ENCODE measurements around the gene VCAM1. TPM values are rescaled to one million over a fixed set of nuclear protein-coding genes. Genes with fewer than 3 reads are reported as not detected.

The VCAM1 gene
- polyA plus RNA-seq, 2 of the 4 experiments (the other 2 are of a cell fraction): 0.04 TPM; not detected in 1

DNA sequence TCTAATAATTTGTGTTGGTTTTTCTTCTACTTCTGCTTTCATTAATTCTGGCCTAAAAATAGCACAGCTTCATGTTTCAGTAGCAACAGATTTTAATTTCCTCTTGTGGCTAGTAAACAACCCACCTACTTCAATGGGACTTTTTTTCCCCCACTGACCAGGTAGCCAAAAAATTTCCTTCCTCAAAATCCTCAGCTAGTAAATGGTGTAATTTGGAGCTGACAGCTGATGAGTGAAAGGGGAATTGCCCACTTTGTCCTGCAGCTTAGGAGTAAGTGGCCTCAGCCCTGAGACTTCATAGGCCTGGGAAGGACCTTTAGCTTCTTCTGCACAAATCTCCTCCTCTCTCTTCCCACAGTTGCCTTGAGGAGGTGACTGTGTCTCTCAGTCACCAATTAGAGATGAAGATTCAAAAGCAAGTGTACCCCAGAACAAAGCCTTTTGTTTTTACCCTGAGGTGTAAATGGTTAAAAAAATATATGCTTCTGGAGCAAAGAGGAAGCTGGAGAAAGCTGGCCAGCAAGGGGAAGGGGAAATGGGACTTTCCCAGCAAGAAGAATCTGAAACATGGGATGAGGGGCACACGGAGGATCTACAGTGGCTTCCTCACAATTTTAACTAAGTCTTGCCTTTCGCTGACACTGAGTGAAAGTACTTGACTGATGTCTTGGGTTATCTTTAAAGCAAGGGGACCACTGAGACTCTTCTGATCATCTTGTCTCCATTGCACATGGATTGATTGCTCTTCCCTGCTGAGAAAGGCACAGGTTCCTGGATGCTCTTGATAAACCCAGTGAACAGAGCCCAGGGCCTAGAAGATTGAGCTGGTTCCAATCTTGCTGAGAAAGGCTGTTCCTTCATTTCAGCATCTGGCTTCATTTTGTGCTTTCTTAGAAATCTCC, 35.8 kb upstream of the VCAM1 start (continued):
- TF ChIP-seq, protein P1, sequence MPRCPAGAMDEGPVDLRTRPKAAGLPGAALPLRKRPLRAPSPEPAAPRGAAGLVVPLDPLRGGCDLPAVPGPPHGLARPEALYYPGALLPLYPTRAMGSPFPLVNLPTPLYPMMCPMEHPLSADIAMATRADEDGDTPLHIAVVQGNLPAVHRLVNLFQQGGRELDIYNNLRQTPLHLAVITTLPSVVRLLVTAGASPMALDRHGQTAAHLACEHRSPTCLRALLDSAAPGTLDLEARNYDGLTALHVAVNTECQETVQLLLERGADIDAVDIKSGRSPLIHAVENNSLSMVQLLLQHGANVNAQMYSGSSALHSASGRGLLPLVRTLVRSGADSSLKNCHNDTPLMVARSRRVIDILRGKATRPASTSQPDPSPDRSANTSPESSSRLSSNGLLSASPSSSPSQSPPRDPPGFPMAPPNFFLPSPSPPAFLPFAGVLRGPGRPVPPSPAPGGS (IDR thresholded peaks at IDR 0.05): no peak
- no peak for TF ChIP-seq NR3C1 (IDR thresholded peaks at IDR 0.05)
- no peak for TF ChIP-seq GATA3 (IDR thresholded peaks at IDR 0.05; ENCODE audit: borderline replicate concordance)
- TF ChIP-seq RCOR1 (IDR thresholded peaks at IDR 0.05; ENCODE audit: low read depth, low read length): no peak
- no peak for TF ChIP-seq NPAS2 (CRISPR knock-in tag; IDR thresholded peaks at IDR 0.05; ENCODE audit: borderline replicate concordance)
- no peak for TF ChIP-seq BHLHE40 (IDR thresholded peaks at IDR 0.05; ENCODE audit: low read depth, low read length)
- no peak for TF ChIP-seq EHF (CRISPR knock-in tag; IDR thresholded peaks at IDR 0.05)
- no peak for TF ChIP-seq HOXB5 (CRISPR knock-in tag; IDR thresholded peaks at IDR 0.05)

DNA sequence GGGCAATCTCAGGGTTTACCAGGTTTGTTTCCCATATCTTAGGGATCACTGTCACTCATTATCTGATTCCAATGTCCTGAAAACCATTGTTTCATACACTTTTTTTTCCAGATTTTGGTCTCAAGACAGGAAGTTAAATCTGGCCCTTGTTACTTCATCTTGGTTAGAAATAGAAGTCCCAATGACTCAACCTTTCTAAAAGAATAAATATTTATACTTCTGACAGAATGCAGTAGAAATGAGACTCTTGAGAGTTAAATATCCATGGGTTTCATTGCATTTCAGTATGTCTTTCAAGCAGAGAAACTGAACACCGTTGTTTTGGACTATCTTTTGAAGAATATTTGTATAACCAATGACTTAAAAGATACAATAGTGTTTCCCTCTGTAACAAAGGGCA, 19.8 kb upstream of the VCAM1 start:
- no peaks in the 10 kb centered on the region for H3K9me3 ChIP-seq
- POLR2A ChIA-PET: no interaction called here
- no peak for DNase-seq (ENCODE audit: low read depth in 1 of 2, low spot score in 1 of 2)
- TF ChIP-seq, protein P2, sequence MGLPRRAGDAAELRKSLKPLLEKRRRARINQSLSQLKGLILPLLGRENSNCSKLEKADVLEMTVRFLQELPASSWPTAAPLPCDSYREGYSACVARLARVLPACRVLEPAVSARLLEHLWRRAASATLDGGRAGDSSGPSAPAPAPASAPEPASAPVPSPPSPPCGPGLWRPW (IDR thresholded peaks at IDR 0.05): no peak
- no peak for TF ChIP-seq RARB (CRISPR knock-in tag; IDR thresholded peaks at IDR 0.05)
- TF ChIP-seq, protein P1 (IDR thresholded peaks at IDR 0.05): no peak
- TF ChIP-seq, protein P3, sequence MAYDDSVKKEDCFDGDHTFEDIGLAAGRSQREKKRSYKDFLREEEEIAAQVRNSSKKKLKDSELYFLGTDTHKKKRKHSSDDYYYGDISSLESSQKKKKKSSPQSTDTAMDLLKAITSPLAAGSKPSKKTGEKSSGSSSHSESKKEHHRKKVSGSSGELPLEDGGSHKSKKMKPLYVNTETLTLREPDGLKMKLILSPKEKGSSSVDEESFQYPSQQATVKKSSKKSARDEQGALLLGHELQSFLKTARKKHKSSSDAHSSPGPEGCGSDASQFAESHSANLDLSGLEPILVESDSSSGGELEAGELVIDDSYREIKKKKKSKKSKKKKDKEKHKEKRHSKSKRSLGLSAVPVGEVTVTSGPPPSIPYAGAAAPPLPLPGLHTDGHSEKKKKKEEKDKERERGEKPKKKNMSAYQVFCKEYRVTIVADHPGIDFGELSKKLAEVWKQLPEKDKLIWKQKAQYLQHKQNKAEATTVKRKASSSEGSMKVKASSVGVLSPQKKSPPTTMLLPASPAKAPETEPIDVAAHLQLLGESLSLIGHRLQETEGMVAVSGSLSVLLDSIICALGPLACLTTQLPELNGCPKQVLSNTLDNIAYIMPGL (CRISPR knock-in tag; IDR thresholded peaks at IDR 0.05; ENCODE audit: borderline replicate concordance): no peak
- TF ChIP-seq ZC3H11A (IDR thresholded peaks at IDR 0.05): no peak
- TF ChIP-seq RCOR1 (IDR thresholded peaks at IDR 0.05; ENCODE audit: low read depth, low read length): no peak
- TF ChIP-seq POLR2A (IDR thresholded peaks at IDR 0.05; ENCODE audit: low read length): no peak
- no peak for TF ChIP-seq PHF8 (IDR thresholded peaks at IDR 0.05; ENCODE audit: borderline replicate concordance, low read depth)
- no peak for TF ChIP-seq HOXA7 (CRISPR knock-in tag; IDR thresholded peaks at IDR 0.05)
- no peak for TF ChIP-seq TP53 (CRISPR knock-in tag; IDR thresholded peaks at IDR 0.05)
- no peak for TF ChIP-seq TFCP2L1 (CRISPR knock-in tag; IDR thresholded peaks at IDR 0.05)
- TF ChIP-seq, protein P4, sequence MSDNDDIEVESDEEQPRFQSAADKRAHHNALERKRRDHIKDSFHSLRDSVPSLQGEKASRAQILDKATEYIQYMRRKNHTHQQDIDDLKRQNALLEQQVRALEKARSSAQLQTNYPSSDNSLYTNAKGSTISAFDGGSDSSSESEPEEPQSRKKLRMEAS (IDR thresholded peaks at IDR 0.05): no peak
- no peak for TF ChIP-seq ZFP36 (IDR thresholded peaks at IDR 0.05; ENCODE audit: borderline replicate concordance, partially characterized antibody)
- TF ChIP-seq CBX8 (IDR thresholded peaks at IDR 0.05): no peak
- H3K4me3 ChIP-seq: no peak overlapping the region
- 7% methylated on average over 1 of the region's 1 CpG for WGBS (ENCODE audit: missing lambda C conversion rate)
- no peak overlapping the region for H3K4me2 ChIP-seq
- no peaks in the 10 kb centered on the region for H3K4me1 ChIP-seq
- no peak overlapping the region for H3K27ac ChIP-seq
- no peak for FAIRE-seq
- CTCF ChIA-PET: no interaction called here
- ATAC-seq: no peak

DNA sequence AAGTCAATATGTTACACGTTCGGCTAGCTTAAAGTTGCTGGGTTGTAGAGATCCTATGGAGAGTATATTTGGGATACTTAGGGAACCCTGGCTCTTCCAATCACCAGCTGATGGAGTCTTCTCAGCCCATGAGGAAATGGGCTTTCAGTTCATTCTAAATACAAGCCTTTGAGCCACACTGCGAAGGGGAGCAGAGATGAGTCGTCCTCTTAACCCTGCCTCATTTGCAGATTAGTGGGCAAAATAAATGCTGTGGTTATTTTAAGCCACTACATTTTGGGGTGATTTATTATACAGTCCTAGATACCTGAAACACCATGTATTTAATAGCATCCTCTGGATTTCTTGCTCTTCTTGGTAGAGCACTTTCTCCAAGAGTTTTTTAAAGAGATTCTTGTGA, 19.0 kb upstream of the VCAM1 start:
- POLR2A ChIA-PET: interaction anchor here (0.6 kb wide), 1 partner anchor 33 kb away, joined by 3 read pairs; no protein-coding TSS in a partner anchor
- no peaks in the 10 kb centered on the region for H3K4me1 ChIP-seq
- H3K4me3 ChIP-seq: no peak overlapping the region
- no peaks in the 10 kb centered on the region for H3K9me3 ChIP-seq
- CTCF ChIA-PET: no interaction called here
- 72% methylated on average over 4 of the region's 4 CpGs for WGBS (ENCODE audit: missing lambda C conversion rate)
- no peak for DNase-seq (ENCODE audit: low read depth in 1 of 2, low spot score in 1 of 2)
- H3K4me2 ChIP-seq: no peak overlapping the region
- no peak for FAIRE-seq
- TF ChIP-seq, protein P5, sequence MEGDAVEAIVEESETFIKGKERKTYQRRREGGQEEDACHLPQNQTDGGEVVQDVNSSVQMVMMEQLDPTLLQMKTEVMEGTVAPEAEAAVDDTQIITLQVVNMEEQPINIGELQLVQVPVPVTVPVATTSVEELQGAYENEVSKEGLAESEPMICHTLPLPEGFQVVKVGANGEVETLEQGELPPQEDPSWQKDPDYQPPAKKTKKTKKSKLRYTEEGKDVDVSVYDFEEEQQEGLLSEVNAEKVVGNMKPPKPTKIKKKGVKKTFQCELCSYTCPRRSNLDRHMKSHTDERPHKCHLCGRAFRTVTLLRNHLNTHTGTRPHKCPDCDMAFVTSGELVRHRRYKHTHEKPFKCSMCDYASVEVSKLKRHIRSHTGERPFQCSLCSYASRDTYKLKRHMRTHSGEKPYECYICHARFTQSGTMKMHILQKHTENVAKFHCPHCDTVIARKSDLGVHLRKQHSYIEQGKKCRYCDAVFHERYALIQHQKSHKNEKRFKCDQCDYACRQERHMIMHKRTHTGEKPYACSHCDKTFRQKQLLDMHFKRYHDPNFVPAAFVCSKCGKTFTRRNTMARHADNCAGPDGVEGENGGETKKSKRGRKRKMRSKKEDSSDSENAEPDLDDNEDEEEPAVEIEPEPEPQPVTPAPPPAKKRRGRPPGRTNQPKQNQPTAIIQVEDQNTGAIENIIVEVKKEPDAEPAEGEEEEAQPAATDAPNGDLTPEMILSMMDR (IDR thresholded peaks at IDR 0.05): no peak
- TF ChIP-seq HOXB13 (CRISPR knock-in tag; IDR thresholded peaks at IDR 0.05; ENCODE audit: low read depth) (no peak), JUN (IDR thresholded peaks at IDR 0.05) (no peak), EHMT2 (IDR thresholded peaks at IDR 0.05; ENCODE audit: low read depth) (no peak)
- TF ChIP-seq, protein P6, sequence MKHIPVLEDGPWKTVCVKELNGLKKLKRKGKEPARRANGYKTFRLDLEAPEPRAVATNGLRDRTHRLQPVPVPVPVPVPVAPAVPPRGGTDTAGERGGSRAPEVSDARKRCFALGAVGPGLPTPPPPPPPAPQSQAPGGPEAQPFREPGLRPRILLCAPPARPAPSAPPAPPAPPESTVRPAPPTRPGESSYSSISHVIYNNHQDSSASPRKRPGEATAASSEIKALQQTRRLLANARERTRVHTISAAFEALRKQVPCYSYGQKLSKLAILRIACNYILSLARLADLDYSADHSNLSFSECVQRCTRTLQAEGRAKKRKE (CRISPR knock-in tag; IDR thresholded peaks at IDR 0.05; ENCODE audit: low read depth): no peak
- no peak for ATAC-seq
- H3K27ac ChIP-seq: no peak overlapping the region

Measured in A549 (cell line).